Lung (tissue), 16 donors: ENCODE measurements around the gene SMTNL1. TPM values are rescaled to one million over a fixed set of nuclear protein-coding genes. Genes with fewer than 3 reads are reported as not detected.

ENCODE experiments used
- ATAC-seq: fragments of 200-7000 bp; cut with Tn5 transposase; one replicate; pipeline ENCODE4 v1.9.1; 2020; ENCODE audit warnings: moderate number of reproducible peaks; ENCODE audit not compliant: insufficient read depth, low FRiP score
- DNase-seq, 3 donors: peaks; one replicate each; pipeline ENCODE4 v3.0.0-alpha.2; 2013 to 2017
- H3K27ac ChIP-seq, 2 donors: one replicate each; pipeline ENCODE4 v1.5.1; 2013; ENCODE audit warnings: mild to moderate bottlenecking in 2 of 2, moderate library complexity in 2 of 2, control low read depth in 1 of 2, inconsistent platforms in 1 of 2, low read depth in 1 of 2, low read length in 1 of 2
- H3K27me3 ChIP-seq, 3 donors: one replicate each; pipeline ENCODE4 v1.5.1; 2013; ENCODE audit warnings: low read length in 2 of 3; ENCODE audit not compliant: control insufficient read depth in 3 of 3, insufficient read depth in 3 of 3
- H3K36me3 ChIP-seq, 4 donors: one replicate each; pipeline ENCODE4 v1.5.1; 2013; ENCODE audit warnings: low read length in 4 of 4, mild to moderate bottlenecking in 1 of 4, moderate library complexity in 1 of 4; ENCODE audit not compliant: control insufficient read depth in 4 of 4, insufficient read depth in 4 of 4
- H3K4me1 ChIP-seq, 5 donors: one replicate each; pipeline ENCODE4 v1.5.1; 2013; ENCODE audit warnings: low read length in 5 of 5, mild to moderate bottlenecking in 2 of 5, moderate library complexity in 1 of 5; ENCODE audit not compliant: control insufficient read depth in 5 of 5, insufficient read depth in 5 of 5
- H3K4me3 ChIP-seq: one replicate; pipeline ENCODE4 v1.5.1; 2013; ENCODE audit warnings: mild to moderate bottlenecking, control low read depth, moderate library complexity
- H3K9ac ChIP-seq, 2 donors: one replicate each; pipeline ENCODE4 v1.5.1; 2013; ENCODE audit warnings: low read length in 2 of 2, control low read depth in 1 of 2; ENCODE audit not compliant: insufficient read depth in 1 of 2
- H3K9me3 ChIP-seq, 4 donors: one replicate each; pipeline ENCODE4 v1.5.1; 2013; ENCODE audit warnings: low read length in 3 of 4, mild to moderate bottlenecking in 1 of 4, moderate library complexity in 1 of 4; ENCODE audit not compliant: control insufficient read depth in 4 of 4, insufficient read depth in 3 of 4
- CTCF ChIP-seq: IDR thresholded peaks from 2 replicates; pipeline ENCODE4 v1.5.1; 2012; ENCODE audit warnings: mild to moderate bottlenecking; ENCODE audit errors: control extremely low read depth, extremely low read depth
- WGBS, 2 donors: extraction: QIAGEN DNeasy Blood & Tissue Kit; methylation state at CpG; one replicate each; pipeline ENCODE4 v1.1.7; 2013; 5-methylcytosine and 5-hydroxymethylcytosine counted together
- long read RNA-seq, 5 donors: transcript quantifications; one replicate each; lab custom pipeline, GENCODE V29; 2026
- polyA plus RNA-seq, 2 donors: library from polyadenylated mRNA; stranded (reverse); fragments of 200-250 nt; gene quantifications; one replicate each; pipeline ENCODE4 v1.2.1, GENCODE V29; 2013
- total RNA-seq, 2 donors: library from RNA; depleted of rRNA in 1 of 2; stranded (reverse); fragments of >200 nt in 1 of 2; gene quantifications; one replicate each; pipeline ENCODE4 v1.2.1, GENCODE V29; 2014 to 2021
- donor health status: control.
- donor health status: control.
- donor health status: Bipolar disorder and iron deficiency.
- donor health status: healthy.
- donor health status: DM: yes; HTN: yes; CAD: no.

SMTNL1 gene
- total RNA-seq (not detected), polyA plus RNA-seq (not detected)
- long read RNA-seq, donor 1, result 0 reads
- long read RNA-seq, donor 2, result 0 reads
- long read RNA-seq, donor 3, result 0 reads
- long read RNA-seq, donor 4, result 0 reads
- long read RNA-seq, donor 5, result 0 reads

GRCh38 chr11:57536947-57537619 is at the start of gene SMTNL1:
SMTNL1 (plus strand) TSS chr11:57537595; CDS start chr11:57542643, 5,048 bp downstream.
- no peak for DNase-seq

GRCh38 chr11:57487920-57488659 is 49.3 kb upstream of the SMTNL1 start:
- peaks cover 0 to 32% (median 7%) of the 10 kb centered on the region in 4 donors for H3K36me3 ChIP-seq
- WGBS, 2 donors, result 71 to 85% methylated on average over 6 of the region's 6 CpGs
- no peak for TF ChIP-seq CTCF
- peaks cover 0 to 5% (median 0%) of the 10 kb centered on the region in 4 donors for H3K9me3 ChIP-seq
- H3K4me1 ChIP-seq, result peaks cover 0 to 5% (median 3%) of the 10 kb centered on the region in 5 donors
- DNase-seq, result no peak
- peaks cover 0 to 7% (median 6%) of the 10 kb centered on the region in 3 donors for H3K27me3 ChIP-seq
- no peak overlapping the region for H3K4me3 ChIP-seq
- no peak for ATAC-seq
- H3K27ac ChIP-seq, result no peak overlapping the region
- no peak overlapping the region for H3K9ac ChIP-seq

More at GRCh38 chr11:57536947-57537619, at the start of gene SMTNL1:
- H3K4me3 ChIP-seq, result no peak within 1 kb of the TSS
- 71 to 88% methylated on average over 14 of the region's 14 CpGs for WGBS, 2 donors
- no peaks in the 10 kb centered on the region for H3K27me3 ChIP-seq
- no peaks in the 10 kb centered on the region for H3K9me3 ChIP-seq
- H3K9ac ChIP-seq, result no peak within 1 kb of the TSS
- no peak within 1 kb of the TSS for H3K27ac ChIP-seq
- H3K4me1 ChIP-seq, result no peaks in the 10 kb centered on the region
- TF ChIP-seq CTCF, result no peak
- H3K36me3 ChIP-seq, result peaks cover 0 to 2% (median 0%) of the 10 kb centered on the region in 4 donors
- ATAC-seq, result no peak

- TF ChIP-seq CTCF, result no peak
- H3K4me3 ChIP-seq, result no peak overlapping the region
- H3K27me3 ChIP-seq, result no peaks in the 10 kb centered on the region
- no peak overlapping the region for H3K9ac ChIP-seq
- 93 to 97% methylated on average over 9 of the region's 9 CpGs for WGBS, 2 donors
- H3K27ac ChIP-seq, result no peak overlapping the region
- H3K4me1 ChIP-seq, result no peaks in the 10 kb centered on the region
- no peak for DNase-seq
- peaks cover 0 to 28% (median 8%) of the 10 kb centered on the region in 4 donors for H3K36me3 ChIP-seq
- H3K9me3 ChIP-seq, result no peaks in the 10 kb centered on the region
- no peak for ATAC-seq
Measured at GRCh38 chr11:57490456-57491248, 46.7 kb upstream of the SMTNL1 start.
